Islet precursor cell (in vitro differentiated cells): ENCODE measurements around the gene PSMD6.

Experiments used
- DNase-seq: peaks from one replicate; pipeline ENCODE4 v3.0.0-alpha.2; 2018

PSMD6 gene

GRCh38 chr3:63976872-63977200 lies 46.5 kb downstream of the PSMD6 start:
- no peak for DNase-seq

DNA sequence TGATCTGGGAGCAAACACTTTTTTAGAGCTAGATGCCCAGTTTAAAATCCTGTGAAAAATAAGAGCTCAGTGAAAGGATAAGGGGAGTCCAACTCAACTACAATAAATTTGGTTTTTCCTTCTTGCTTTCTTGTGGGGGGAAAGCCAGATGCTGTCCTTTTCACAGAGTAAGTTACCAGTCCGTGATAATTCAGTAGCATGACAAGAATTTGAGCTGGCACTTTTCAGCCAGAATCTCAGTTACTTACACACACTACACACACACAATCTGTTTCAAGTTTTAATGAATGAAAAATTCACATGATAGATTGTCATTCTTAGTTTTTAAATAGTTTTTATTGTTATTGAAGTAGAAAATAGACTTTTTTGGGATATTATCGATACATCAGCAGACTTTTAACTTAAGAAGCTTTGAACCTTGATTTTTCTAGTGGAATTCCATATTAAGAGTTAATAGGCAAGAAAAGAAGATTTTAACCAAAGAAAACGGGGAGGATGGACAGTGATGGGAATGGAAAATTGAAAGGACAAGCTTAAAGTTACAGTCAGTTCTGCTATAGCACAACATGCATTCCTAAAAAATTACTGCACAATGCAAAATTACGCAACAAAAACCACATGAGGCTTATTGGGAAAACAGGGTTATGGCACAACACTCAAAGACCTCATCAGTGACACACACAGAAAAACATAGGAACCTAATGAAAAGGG lies 47.0 kb downstream of the PSMD6 start:
- DNase-seq = no peak

- DNase-seq = no peak
Observed at GRCh38 chr3:63975723-63976122, 47.6 kb downstream of the PSMD6 start.

GRCh38 chr3:63974451-63974850 lies 48.8 kb downstream of the PSMD6 start:
- DNase-seq = no peak

DNA sequence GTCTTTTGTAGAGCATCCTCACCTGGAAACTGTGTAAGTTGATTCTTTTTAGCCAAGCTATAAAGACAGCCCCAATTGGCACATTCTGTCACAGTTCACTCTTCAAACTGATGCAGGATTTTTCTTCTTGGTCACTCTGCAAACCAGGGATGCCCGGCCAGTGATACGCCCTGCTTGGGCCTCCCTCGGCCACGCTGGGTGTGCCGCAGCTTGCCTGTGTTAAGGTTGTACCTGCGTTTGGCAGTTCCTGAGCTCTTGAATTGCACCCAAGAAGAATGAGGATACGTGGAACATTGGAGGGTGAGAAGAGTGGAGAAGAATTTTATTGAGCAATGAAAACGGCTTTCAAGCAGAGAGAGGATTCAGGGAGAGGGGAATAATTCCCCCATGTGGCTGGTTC lies 49.9 kb downstream of the PSMD6 start:
- DNase-seq = no peak

- DNase-seq = no peak
Observed at GRCh38 chr3:63972987-63973386, 50.3 kb downstream of the PSMD6 start.

DNA sequence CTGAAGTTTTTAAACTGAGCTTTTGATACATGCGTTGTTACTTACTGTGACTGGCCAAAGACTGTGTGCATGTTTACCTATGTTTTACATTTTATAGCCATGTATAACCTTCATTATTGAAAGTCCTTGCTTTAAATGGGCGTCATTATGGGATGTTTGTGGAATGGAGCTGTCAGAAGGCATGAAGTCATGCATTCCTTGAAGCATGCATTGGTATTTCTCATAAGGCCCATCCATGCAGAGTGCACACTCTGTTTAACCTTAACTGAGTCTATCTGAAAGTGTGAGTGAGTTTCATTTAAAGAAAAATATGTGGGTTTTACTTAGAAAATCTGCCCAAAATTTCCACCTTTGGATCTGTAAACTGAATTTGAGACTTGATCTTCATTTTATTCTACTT lies 51.1 kb downstream of the PSMD6 start:
- no peak for DNase-seq

DNA sequence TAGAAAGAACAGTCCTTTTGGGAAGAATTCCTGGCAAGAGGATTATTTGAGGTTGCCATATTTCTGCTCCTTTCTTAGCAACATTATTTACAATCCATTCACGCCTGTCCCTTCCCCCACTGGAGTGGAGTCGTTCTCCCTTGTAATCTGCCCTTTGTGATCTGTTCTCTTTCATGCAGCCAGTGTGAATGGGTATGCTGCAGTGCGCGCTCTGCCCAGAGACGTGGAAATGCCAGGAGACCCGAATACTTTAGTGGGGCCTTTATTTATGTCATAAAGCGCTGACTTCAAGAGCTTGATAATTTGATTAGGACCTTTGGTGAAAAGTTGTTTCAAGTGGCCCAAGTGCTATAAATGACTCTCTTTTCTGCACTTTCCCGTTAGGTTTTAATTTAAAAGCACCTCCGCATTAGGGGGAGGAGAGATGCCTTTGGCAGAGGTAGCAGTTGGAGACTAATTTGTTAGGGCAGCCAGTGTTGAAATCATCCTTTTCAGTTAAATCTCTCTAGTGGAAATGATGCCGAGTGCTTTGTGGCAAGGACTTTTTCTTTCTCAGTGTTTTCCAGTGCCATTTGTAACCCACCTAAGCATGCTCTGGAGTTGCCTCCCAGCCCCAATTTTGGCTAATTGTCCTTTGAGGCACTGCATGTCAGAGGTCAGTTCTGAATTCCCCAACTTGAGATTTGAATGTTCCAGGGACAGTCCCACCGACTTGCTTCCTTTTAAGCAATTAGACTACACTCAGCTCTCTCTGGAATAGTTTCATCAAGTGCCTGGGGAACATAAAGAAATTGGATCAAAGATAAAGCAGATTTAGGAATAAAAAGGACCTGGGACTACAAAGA lies 52.4 kb downstream of the PSMD6 start:
- peak; percentile 71 for DNase-seq

DNA sequence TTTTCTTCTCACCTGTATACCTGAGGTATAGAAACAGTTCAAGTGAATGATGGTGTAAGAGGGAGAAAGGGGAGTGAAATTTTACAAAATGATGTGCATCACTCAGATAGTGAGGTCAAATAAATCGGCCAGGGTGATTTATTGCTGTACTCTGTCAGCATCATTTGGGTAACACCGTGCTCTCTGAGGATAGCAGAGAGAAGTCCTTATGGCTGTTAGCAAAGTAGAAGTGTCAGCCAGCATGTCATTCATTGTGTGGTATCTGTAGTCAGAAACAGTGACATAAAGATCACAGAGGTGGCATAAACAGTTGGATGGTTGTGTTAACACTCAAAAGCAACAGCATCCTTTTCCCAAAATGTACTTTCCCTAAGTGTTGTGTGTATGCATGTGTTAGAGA lies 53.4 kb downstream of the PSMD6 start:
- DNase-seq = no peak

DNA sequence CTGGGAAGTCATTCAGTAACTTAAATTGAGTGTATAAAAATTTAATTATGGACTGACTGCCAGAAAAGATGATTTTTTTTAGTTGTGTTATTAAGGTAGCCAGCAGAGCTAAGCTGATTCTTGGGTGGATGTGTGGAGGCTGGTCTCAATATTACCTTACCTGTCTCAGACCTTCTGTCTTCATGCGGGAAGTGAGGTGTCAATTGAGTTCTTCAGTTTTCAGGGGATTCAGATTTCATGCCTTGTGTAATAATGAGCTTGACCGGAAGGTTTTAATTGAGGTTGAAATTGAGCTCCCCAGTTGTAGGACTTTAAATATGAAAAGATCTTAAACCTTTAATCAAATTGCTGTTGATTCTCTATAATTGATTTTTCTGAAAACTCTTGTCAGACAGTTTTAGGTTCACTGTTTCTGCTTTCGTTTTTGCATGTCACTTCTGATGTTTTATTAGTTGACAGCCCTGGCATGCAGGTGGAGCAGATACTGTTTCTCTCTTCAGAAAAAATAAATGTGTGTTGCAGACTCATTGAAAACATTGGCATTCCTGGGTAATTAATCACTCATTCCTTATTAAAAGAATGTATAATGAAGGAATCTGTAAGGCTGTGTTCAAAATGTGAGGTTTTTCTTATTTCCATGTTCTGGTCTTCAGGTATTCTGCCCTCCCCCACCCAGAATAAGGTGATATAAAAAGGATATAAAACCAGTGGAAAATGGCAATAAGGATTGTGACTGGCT lies 54.5 kb downstream of the PSMD6 start:
- no peak for DNase-seq

GRCh38 chr3:63967675-63968611 lies 55.4 kb downstream of the PSMD6 start:
- peak; percentile 71 for DNase-seq

GRCh38 chr3:63966871-63967270 lies 56.4 kb downstream of the PSMD6 start:
- no peak for DNase-seq

DNA sequence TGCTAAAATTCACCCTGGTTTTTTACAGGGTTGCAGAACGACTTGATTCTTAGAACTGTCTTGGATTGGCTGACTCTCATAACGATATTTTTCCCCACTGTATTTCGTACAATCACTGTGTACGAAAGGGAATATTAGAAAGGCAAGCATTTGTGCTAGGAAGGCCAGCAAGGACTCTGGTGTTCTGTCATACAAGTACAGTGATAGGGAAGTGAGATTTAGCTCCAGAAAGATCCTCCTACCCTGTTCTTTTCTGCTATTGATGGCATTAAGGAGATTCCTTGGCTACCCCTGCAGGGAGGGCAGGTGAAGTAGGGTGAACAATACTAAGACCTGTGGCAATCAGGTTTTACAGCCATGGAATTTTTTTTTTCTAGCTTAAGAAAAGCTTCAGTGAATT lies 57.3 kb downstream of the PSMD6 start:
- no peak for DNase-seq

DNA sequence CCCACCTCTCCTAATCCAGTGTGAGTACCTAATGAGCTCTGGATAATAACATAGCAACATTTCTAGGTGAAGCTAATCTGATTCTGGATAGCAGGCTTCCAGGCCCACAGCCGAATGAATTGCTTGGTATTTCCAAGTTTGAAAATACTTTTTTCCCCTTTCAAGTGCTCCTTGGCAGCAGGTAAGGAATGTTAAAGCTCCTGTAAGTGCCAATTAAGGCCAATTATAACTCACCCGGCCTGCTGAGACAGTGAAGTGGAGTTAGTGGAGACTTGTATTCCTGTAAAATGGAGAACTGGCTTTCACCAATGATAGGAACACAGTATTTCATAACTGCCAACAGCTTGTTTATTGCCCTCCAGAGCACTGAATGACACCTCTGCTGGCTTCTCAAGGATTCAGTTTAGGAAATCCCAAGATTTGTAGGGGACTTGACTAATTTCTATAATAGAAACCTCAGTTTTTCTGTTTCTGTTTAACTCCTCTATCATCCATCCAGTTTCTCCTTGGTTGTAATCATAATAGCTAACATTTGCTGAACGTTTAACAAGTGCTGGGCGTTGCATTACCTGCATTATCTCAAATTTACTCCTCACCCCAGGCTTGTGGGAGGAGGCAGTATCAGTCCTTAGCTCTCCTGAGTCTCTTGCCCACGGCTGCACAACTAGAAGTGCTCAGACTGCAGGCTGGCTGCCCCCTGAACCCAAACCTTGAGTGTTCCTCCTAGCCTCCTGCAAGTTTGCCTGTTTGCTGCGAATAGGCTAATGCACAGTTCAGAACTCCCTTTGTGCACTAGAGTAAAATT lies 58.4 kb downstream of the PSMD6 start:
- DNase-seq = peak; percentile 92

DNA sequence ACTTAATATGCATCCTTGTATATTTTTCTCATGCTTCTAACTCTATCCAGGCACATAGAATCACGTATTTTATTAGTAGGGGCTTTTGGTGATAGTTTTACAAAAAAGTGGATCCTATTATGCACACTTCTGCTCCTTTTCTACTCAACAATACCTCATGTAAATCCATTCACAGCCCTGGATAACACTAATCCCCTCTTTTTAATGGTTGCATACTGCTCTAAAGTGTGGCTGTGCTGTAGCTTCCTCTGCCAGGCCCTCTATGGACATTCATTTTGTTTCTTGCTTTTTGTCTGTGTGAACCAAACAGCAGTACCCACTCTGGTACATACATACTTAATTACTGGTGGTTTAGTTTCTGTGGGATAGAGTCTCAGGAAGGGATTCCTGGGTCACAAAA lies 59.8 kb downstream of the PSMD6 start:
- DNase-seq = no peak

DNA sequence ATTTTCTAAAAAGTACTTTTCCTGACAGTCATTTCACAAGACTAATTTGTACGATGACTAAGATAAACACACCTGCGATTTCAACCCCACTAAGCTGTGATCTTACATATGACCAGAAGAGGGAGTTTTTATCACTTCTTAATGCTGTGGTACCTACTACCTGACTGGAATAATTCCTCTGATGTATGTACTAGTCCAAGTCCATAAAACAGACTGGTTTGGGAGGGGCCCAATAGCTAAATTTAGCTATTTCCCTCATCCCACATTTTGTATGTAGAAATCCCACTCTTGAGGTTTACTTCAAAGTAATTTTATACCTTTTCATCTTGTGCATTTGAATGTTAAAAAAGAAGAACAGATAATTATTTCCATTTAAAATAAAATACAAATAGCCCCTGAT lies 61.4 kb downstream of the PSMD6 start:
- no peak for DNase-seq
